ENCODE results near the gene POGK.

GRCh38 chr1:166859597-166859996, 20.3 kb downstream of the POGK start:
- no peak for TF ChIP-seq CTCF (IDR thresholded peaks at IDR 0.05)
- TF ChIP-seq EZH2 (IDR thresholded peaks at IDR 0.05) = no peak

All from neural progenitor cell (in vitro differentiated cells).